Kidney (tissue), 22 donors: ENCODE measurements around the gene KBTBD2. TPM values are rescaled to one million over a fixed set of nuclear protein-coding genes. Genes with fewer than 3 reads are reported as not detected.

ENCODE experiments used
- DNase-seq, 5 donors: peaks; one replicate each; pipeline ENCODE4 v3.0.0-alpha.2; 2013 to 2020
- FAIRE-seq: peaks from 2 replicates; lab custom pipeline; 2012; peaks lifted over from hg19 to GRCh38; lab: Jason Lieb, UNC
- H3K27ac ChIP-seq, 2 donors: one replicate each; pipeline ENCODE4 v1.7.0; 2013; ENCODE audit warnings: low read depth in 2 of 2, low read length in 2 of 2, inconsistent platforms in 1 of 2
- H3K27me3 ChIP-seq: one replicate; pipeline ENCODE4 v1.7.1; 2013; ENCODE audit warnings: low read length, inconsistent platforms; ENCODE audit not compliant: control insufficient read depth, insufficient read depth
- H3K36me3 ChIP-seq, 3 donors: one replicate each; pipeline versions ENCODE4 v1.7.0 to v1.7.1; 2013; ENCODE audit warnings: low read length in 3 of 3, control low read depth in 1 of 3, inconsistent platforms in 1 of 3; ENCODE audit not compliant: insufficient read depth in 3 of 3, control insufficient read depth in 2 of 3
- H3K4me1 ChIP-seq, 3 donors: one replicate each; pipeline versions ENCODE4 v1.7.0 to v1.7.1; 2013; ENCODE audit warnings: low read length in 3 of 3, inconsistent platforms in 1 of 3, low read depth in 1 of 3; ENCODE audit not compliant: control insufficient read depth in 2 of 3, insufficient read depth in 2 of 3
- H3K4me3 ChIP-seq, 3 donors: one replicate each; pipeline versions ENCODE4 v1.7.0 to v1.8.1; 2013; ENCODE audit warnings: low read length in 3 of 3, control low read depth in 1 of 3, inconsistent platforms in 1 of 3
- H3K9ac ChIP-seq, 3 donors: one replicate each; pipeline versions ENCODE4 v1.7.0 to v1.7.1; 2013; ENCODE audit warnings: low read length in 3 of 3, control low read depth in 1 of 3, inconsistent platforms in 1 of 3
- H3K9me3 ChIP-seq, 3 donors: one replicate each; pipeline versions ENCODE4 v1.7.0 to v1.7.1; 2013; ENCODE audit warnings: low read length in 3 of 3, control low read depth in 1 of 3, inconsistent platforms in 1 of 3; ENCODE audit not compliant: control insufficient read depth in 2 of 3, insufficient read depth in 1 of 3
- intact Hi-C: fragments of 100-400 bp; cut with DNase I; formaldehyde crosslinking; loops from one replicate; pipeline ENCODE4 v1.11.1; 2022
- long read RNA-seq, 10 donors: library from polyadenylated mRNA in 1 of 10; unstranded in 1 of 10; transcript quantifications; one replicate each; pipeline ENCODE4 v2.0.0 and lab custom pipeline, GENCODE V29; 2021 to 2026
- polyA plus RNA-seq: library from polyadenylated mRNA; stranded (reverse); fragments of 350-450 nt; fragmentation: Illumina TruSeq; extraction: RNeasy Lipid Tissue Mini Kit (QIAGEN cat#74804); gene quantifications from one replicate; pipeline ENCODE4 v1.2.3, GENCODE V29; 2014; ENCODE audit warnings: low read depth, low replicate concordance; ENCODE audit not compliant: insufficient read depth
- total RNA-seq: library from RNA; stranded (reverse); fragmentation: NEBNext Ultra II Directional; extraction: Animal tissue kit (Norgen Biotek cat#: 25700); gene quantifications from one replicate; pipeline ENCODE4 v1.2.1, GENCODE V29; 2021
- TF ChIP-seq, protein P1 (sequence below): IDR thresholded peaks from 3 replicates; pipeline ENCODE4 v1.5.1; 2012; ENCODE audit warnings: mild to moderate bottlenecking, moderate library complexity, borderline replicate concordance; ENCODE audit not compliant: insufficient read depth; ENCODE audit errors: extremely low read depth
- donor health status: control.
- donor health status: control.
- donor health status: control.
- donor health status: control.
- donor health status: control.
- donor health status: DM: yes; HTN: yes; CAD: no.
- donor health status: Normal renal cell carcinoma (clear cell type).

The KBTBD2 gene
- total RNA-seq (34.0 TPM), polyA plus RNA-seq (12.1 TPM)
- long read RNA-seq, donor 1, transcript KBTBD2-201 (4 exons, 3,745 nt) = major isoform, 5 of 5 reads
- long read RNA-seq, donor 1, partial matches to known transcripts = 0 of 5 reads
- long read RNA-seq, donor 1, other reads (novel, unspliced or antisense) = 0 of 5 reads
- long read RNA-seq, donor 2, transcript KBTBD2-201 (4 exons, 3,745 nt) = major isoform, 9 of 9 reads
- long read RNA-seq, donor 2, partial matches to known transcripts = 0 of 9 reads
- long read RNA-seq, donor 2, other reads (novel, unspliced or antisense) = 0 of 9 reads
- long read RNA-seq, donor 3, transcript KBTBD2-201 (4 exons, 3,745 nt) = major isoform, 7 of 7 reads
- long read RNA-seq, donor 3, partial matches to known transcripts = 0 of 7 reads
- long read RNA-seq, donor 3, other reads (novel, unspliced or antisense) = 0 of 7 reads
- long read RNA-seq, donor 4, transcript KBTBD2-201 (4 exons, 3,745 nt) = major isoform, 9 of 9 reads
- long read RNA-seq, donor 4, partial matches to known transcripts = 0 of 9 reads
- long read RNA-seq, donor 4, other reads (novel, unspliced or antisense) = 0 of 9 reads
- long read RNA-seq, donor 5, partial matches to known transcripts = 0 of 1 reads
- long read RNA-seq, donor 5, other reads (novel, unspliced or antisense) = 0 of 1 reads
- long read RNA-seq, donor 6, transcript KBTBD2-201 (4 exons, 3,745 nt) = major isoform, 11 of 11 reads
- long read RNA-seq, donor 6, partial matches to known transcripts = 0 of 11 reads
- long read RNA-seq, donor 6, other reads (novel, unspliced or antisense) = 0 of 11 reads
- long read RNA-seq, donor 7, transcript KBTBD2-201 (4 exons, 3,745 nt) = major isoform, 33 of 42 reads
- long read RNA-seq, donor 7, partial matches to known transcripts = 1 of 42 reads
- long read RNA-seq, donor 7, other reads (novel, unspliced or antisense) = 8 of 42 reads
- long read RNA-seq, donor 8, transcript KBTBD2-201 (4 exons, 3,745 nt) = major isoform, 10 of 10 reads
- long read RNA-seq, donor 8, partial matches to known transcripts = 0 of 10 reads
- long read RNA-seq, donor 8, other reads (novel, unspliced or antisense) = 0 of 10 reads
- long read RNA-seq, donor 9, transcript KBTBD2-201 (4 exons, 3,745 nt) = major isoform, 7 of 7 reads
- long read RNA-seq, donor 9, partial matches to known transcripts = 0 of 7 reads
- long read RNA-seq, donor 9, other reads (novel, unspliced or antisense) = 0 of 7 reads
- long read RNA-seq, donor 10, transcript KBTBD2-201 (4 exons, 3,745 nt) = major isoform, 8 of 8 reads
- long read RNA-seq, donor 10, partial matches to known transcripts = 0 of 8 reads
- long read RNA-seq, donor 10, other reads (novel, unspliced or antisense) = 0 of 8 reads

- Histone ChIP-seq H3K9ac (peak within 1 kb of the TSS; percentile 81 to 95 (median 91)), H3K4me1 (peaks cover 9 to 15% (median 13%) of the 10 kb centered on the region in 3 donors), H3K27ac (peak within 1 kb of the TSS; percentile 96 to 99), H3K9me3 (no peaks in the 10 kb centered on the region), H3K27me3 (no peaks in the 10 kb centered on the region), H3K36me3 (no peaks in the 10 kb centered on the region), H3K4me3 (peak within 1 kb of the TSS; percentile 89 to 98 (median 97))
- intact Hi-C loops = no loop called here
- peak; percentile 90 to 96 (median 94) for DNase-seq
- FAIRE-seq = no peak
- TF ChIP-seq, protein P1, sequence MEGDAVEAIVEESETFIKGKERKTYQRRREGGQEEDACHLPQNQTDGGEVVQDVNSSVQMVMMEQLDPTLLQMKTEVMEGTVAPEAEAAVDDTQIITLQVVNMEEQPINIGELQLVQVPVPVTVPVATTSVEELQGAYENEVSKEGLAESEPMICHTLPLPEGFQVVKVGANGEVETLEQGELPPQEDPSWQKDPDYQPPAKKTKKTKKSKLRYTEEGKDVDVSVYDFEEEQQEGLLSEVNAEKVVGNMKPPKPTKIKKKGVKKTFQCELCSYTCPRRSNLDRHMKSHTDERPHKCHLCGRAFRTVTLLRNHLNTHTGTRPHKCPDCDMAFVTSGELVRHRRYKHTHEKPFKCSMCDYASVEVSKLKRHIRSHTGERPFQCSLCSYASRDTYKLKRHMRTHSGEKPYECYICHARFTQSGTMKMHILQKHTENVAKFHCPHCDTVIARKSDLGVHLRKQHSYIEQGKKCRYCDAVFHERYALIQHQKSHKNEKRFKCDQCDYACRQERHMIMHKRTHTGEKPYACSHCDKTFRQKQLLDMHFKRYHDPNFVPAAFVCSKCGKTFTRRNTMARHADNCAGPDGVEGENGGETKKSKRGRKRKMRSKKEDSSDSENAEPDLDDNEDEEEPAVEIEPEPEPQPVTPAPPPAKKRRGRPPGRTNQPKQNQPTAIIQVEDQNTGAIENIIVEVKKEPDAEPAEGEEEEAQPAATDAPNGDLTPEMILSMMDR = peak; percentile 23
These were observed at the start of gene KBTBD2 for GRCh38 chr7:32891043-32891799. KBTBD2 (minus strand) TSS chr7:32891760; CDS start chr7:32879604, 12,156 bp downstream.

GRCh38 chr7:32941181-32941580, 49.6 kb upstream of the KBTBD2 start:
- Histone ChIP-seq H3K9ac (peak overlapping the region in 2 of 3 donors; percentile 9 to 94), H3K9me3 (peaks cover 0 to 2% (median 0%) of the 10 kb centered on the region in 3 donors), H3K27ac (no peak overlapping the region), H3K27me3 (no peaks in the 10 kb centered on the region), H3K4me1 (peaks cover 3 to 11% (median 4%) of the 10 kb centered on the region in 3 donors), H3K36me3 (no peaks in the 10 kb centered on the region), H3K4me3 (peak overlapping the region in 2 of 3 donors; percentile 65 to 70)
- TF ChIP-seq, protein P1 = no peak
- DNase-seq (no peak), FAIRE-seq (no peak)
- intact Hi-C loops = no loop called here
